PFSK-1 (cell line): ENCODE data around the gene ABHD17A.

ENCODE experiments used
- FOXP2 ChIP-seq: optimal IDR thresholded peaks from 2 replicates; pipeline ENCODE3; 2011; ENCODE audit warnings: borderline replicate concordance, control low read depth, inconsistent platforms; ENCODE audit not compliant: insufficient read depth; ENCODE audit errors: extremely low read length, extremely low read depth
- POLR2AphosphoS5 ChIP-seq: IDR thresholded peaks from 2 replicates; pipeline ENCODE4 v1.6.1; 2012; ENCODE audit warnings: low read depth, mild to moderate bottlenecking, control low read depth, low read length, moderate library complexity
- REST ChIP-seq, 2 experiments: IDR thresholded peaks; 2 replicates each; pipeline versions ENCODE4 v1.6.1 to v1.8.0; 2011 to 2012; ENCODE audit warnings: low read depth in 2 of 2, low read length in 2 of 2, control low read depth in 1 of 2, inconsistent platforms in 1 of 2, mild to moderate bottlenecking in 1 of 2, moderate library complexity in 1 of 2; ENCODE audit not compliant: insufficient read depth in 1 of 2
- SIN3A ChIP-seq: IDR thresholded peaks from 2 replicates; pipeline ENCODE4 v1.6.1; 2012; ENCODE audit warnings: mild to moderate bottlenecking, low read length, moderate library complexity, borderline replicate concordance; ENCODE audit not compliant: insufficient read depth
- TAF1 ChIP-seq: IDR thresholded peaks from 2 replicates; pipeline ENCODE4 v1.6.1; 2012; ENCODE audit warnings: low read length, control low read depth, borderline replicate concordance; ENCODE audit not compliant: insufficient read depth

GRCh38 chr19:1922803-1923202 is 37.5 kb upstream of the ABHD17A start:
- TF ChIP-seq FOXP2, result no peak
- TF ChIP-seq TAF1, result no peak
- no peak for TF ChIP-seq SIN3A
- TF ChIP-seq POLR2AphosphoS5, result no peak
- TF ChIP-seq REST (IDR thresholded peaks at IDR 0.05; ENCODE audit: insufficient read depth in 1 of 2, low read depth in 2 of 2, low read length in 2 of 2), result no peak
